Coronary artery (tissue), 2 donors: ENCODE measurements around the gene PHLPP2.

Experiments used
- DNase-seq: peaks from one replicate; pipeline ENCODE4 v3.0.0-alpha.2; 2017; ENCODE audit warnings: low spot score
- H3K27ac ChIP-seq, 2 donors: fragments of 200-600 bp; sonication (generic); one replicate each; pipeline ENCODE4 v1.5.1; 2016 to 2019
- H3K4me3 ChIP-seq: fragments of 200-600 bp; sonication (generic); 2 replicates; pipeline ENCODE4 v1.5.1; 2016; ENCODE audit warnings: mild to moderate bottlenecking, moderate library complexity
- CTCF ChIP-seq: fragments of 200-600 bp; sonication (generic); IDR thresholded peaks from one replicate; pipeline ENCODE4 v1.5.1; 2019; ENCODE audit warnings: antibody characterized with exemption

Gene PHLPP2

GRCh38 chr16:71627731-71628181 lies 96.7 kb downstream of the PHLPP2 start:
- no peak overlapping the region for H3K27ac ChIP-seq
- no peak overlapping the region for H3K4me3 ChIP-seq
- TF ChIP-seq CTCF: no peak
- DNase-seq: no peak

- peak overlapping the region; percentile 62 for H3K4me3 ChIP-seq
- no peak overlapping the region for H3K27ac ChIP-seq
- TF ChIP-seq CTCF: no peak
- DNase-seq: no peak
Observed at GRCh38 chr16:71626858-71627213, 97.7 kb downstream of the PHLPP2 start.

- Histone ChIP-seq H3K4me3 (peak within 1 kb of the TSS; percentile 62), H3K27ac (no peak within 1 kb of the TSS)
- no peak for TF ChIP-seq CTCF
- DNase-seq: no peak
Observed at GRCh38 chr16:71626018-71626857, 98.3 kb downstream of the PHLPP2 start, which contains the start of gene MARVELD3. Gene MARVELD3, plus strand, starts transcription at chr16:71626184. Its CDS starts 46 bp downstream, at chr16:71626230.

GRCh38 chr16:71625113-71625850 lies 99.2 kb downstream of the PHLPP2 start:
- no peak for DNase-seq
- no peak for TF ChIP-seq CTCF
- H3K27ac ChIP-seq: no peak overlapping the region
- H3K4me3 ChIP-seq: peak overlapping the region; percentile 62

GRCh38 chr16:71623597-71623996 lies 100.9 kb downstream of the PHLPP2 start:
- H3K27ac ChIP-seq: no peak overlapping the region
- DNase-seq: no peak
- H3K4me3 ChIP-seq: no peak overlapping the region
- TF ChIP-seq CTCF: no peak

GRCh38 chr16:71622088-71622487 lies 102.4 kb downstream of the PHLPP2 start:
- no peak overlapping the region for H3K4me3 ChIP-seq
- no peak for TF ChIP-seq CTCF
- H3K27ac ChIP-seq: no peak overlapping the region
- no peak for DNase-seq
